GM12892 (cell line): ENCODE measurements around the gene FHL2.

ENCODE experiments used
- POLR2A ChIP-seq: IDR thresholded peaks from 2 replicates; pipeline ENCODE4 v1.6.1; 2011; ENCODE audit warnings: low read depth, low read length, control low read depth
- POLR2AphosphoS5 ChIP-seq: IDR thresholded peaks from 2 replicates; pipeline ENCODE4 v1.6.1; 2011; ENCODE audit warnings: low read depth, low read length, control low read depth
- TAF1 ChIP-seq: IDR thresholded peaks from 2 replicates; pipeline ENCODE4 v1.6.1; 2011; ENCODE audit warnings: low read depth, mild to moderate bottlenecking, control low read depth, low read length, borderline replicate concordance

- TF ChIP-seq POLR2AphosphoS5, result no peak
- TF ChIP-seq TAF1, result no peak
- TF ChIP-seq POLR2A, result no peak
These were observed 83.5 kb downstream of the FHL2 start for GRCh38 chr2:105315314-105315713.
